HepG2 (cell line): ENCODE results near the gene KMT5C. TPM values are rescaled to one million over a fixed set of nuclear protein-coding genes. Genes with fewer than 3 reads are reported as not detected.

Experiments
- BRCA1 ChIP-seq: sonication (generic); formaldehyde crosslinking; IDR thresholded peaks from 2 replicates; pipeline ENCODE4 v1.4.0; 2020; ENCODE audit warnings: missing genetic modification reagents
- HNF4A ChIP-seq: sonication (generic); formaldehyde crosslinking; IDR thresholded peaks from 2 replicates; pipeline ENCODE4 v1.4.0; 2020; ENCODE audit warnings: missing genetic modification reagents
- HOXA7 ChIP-seq: sonication (generic); formaldehyde crosslinking; IDR thresholded peaks from 2 replicates; pipeline ENCODE4 v1.8.1; 2022; ENCODE audit warnings: mild to moderate bottlenecking, missing genetic modification reagents, moderate library complexity
- JUNB ChIP-seq: sonication (generic); formaldehyde crosslinking; IDR thresholded peaks from 2 replicates; pipeline ENCODE4 v1.8.0; 2022; ENCODE audit warnings: missing genetic modification reagents, mild to moderate bottlenecking, borderline replicate concordance
- KDM5A ChIP-seq: fragments of 200-600 bp; sonication (generic); IDR thresholded peaks from 2 replicates; pipeline ENCODE4 v1.7.0; 2018; ENCODE audit warnings: antibody characterized with exemption, mild to moderate bottlenecking, low read length, borderline replicate concordance
- MAFK ChIP-seq, 2 experiments: IDR thresholded peaks in 1 of 2; conservative IDR thresholded peaks in 1 of 2; 2 replicates each; pipeline ENCODE4 v1.6.1; 2011; ENCODE audit warnings: improper control_type of control experiment in 2 of 2, low read length in 2 of 2
- PHF20 ChIP-seq: sonication (generic); formaldehyde crosslinking; IDR thresholded peaks from 2 replicates; pipeline ENCODE4 v1.5.0; 2020; ENCODE audit warnings: mild to moderate bottlenecking, missing genetic modification reagents
- POLR2A ChIP-seq, 2 experiments: IDR thresholded peaks; 2 replicates each; pipeline ENCODE4 v1.6.1; 2011; ENCODE audit warnings: low read depth in 2 of 2, low read length in 2 of 2, mild to moderate bottlenecking in 1 of 2, moderate library complexity in 1 of 2; ENCODE audit not compliant: insufficient read depth in 1 of 2
- POLR2AphosphoS5 ChIP-seq: IDR thresholded peaks from 2 replicates; pipeline ENCODE4 v1.6.1; 2012; ENCODE audit warnings: low read depth, low read length
- RNF2 ChIP-seq: fragments of 450-650 bp; conservative IDR thresholded peaks from 2 replicates; pipeline ENCODE4 v1.6.1; 2016; ENCODE audit warnings: low read depth
- SMARCE1 ChIP-seq: fragments of 450-650 bp; IDR thresholded peaks from 2 replicates; pipeline ENCODE4 v1.6.1; 2017; ENCODE audit warnings: borderline replicate concordance
- TAF1 ChIP-seq: sonication (generic); formaldehyde crosslinking; IDR thresholded peaks from 2 replicates; pipeline ENCODE4 v1.4.0; 2020; ENCODE audit warnings: missing genetic modification reagents
- TEAD3 ChIP-seq: optimal IDR thresholded peaks from 2 replicates; pipeline ENCODE3; 2016; ENCODE audit warnings: borderline replicate concordance
- ZFX ChIP-seq: sonication (generic); formaldehyde crosslinking; IDR thresholded peaks from 2 replicates; pipeline ENCODE4 v1.4.0; 2020; ENCODE audit warnings: mild to moderate bottlenecking, low read depth, missing genetic modification reagents, moderate library complexity
- ZMYM3 ChIP-seq: sonication (generic); formaldehyde crosslinking; IDR thresholded peaks from 2 replicates; pipeline ENCODE4 v1.5.1; 2020; ENCODE audit warnings: mild to moderate bottlenecking, missing genetic modification reagents
- ZNF124 ChIP-seq: sonication (generic); formaldehyde crosslinking; IDR thresholded peaks from 2 replicates; pipeline ENCODE4 v1.4.0; 2020; ENCODE audit warnings: missing genetic modification reagents
- ZNF234 ChIP-seq: sonication (generic); formaldehyde crosslinking; conservative IDR thresholded peaks from 2 replicates; pipeline ENCODE4 v1.5.1; 2020; ENCODE audit warnings: mild to moderate bottlenecking, missing genetic modification reagents
- ZNF607 ChIP-seq: sonication (generic); formaldehyde crosslinking; IDR thresholded peaks from 2 replicates; pipeline ENCODE4 v1.5.1; 2020; ENCODE audit warnings: missing genetic modification reagents, mild to moderate bottlenecking, borderline replicate concordance
- ZNF674 ChIP-seq: sonication (generic); formaldehyde crosslinking; IDR thresholded peaks from 2 replicates; pipeline ENCODE4 v1.5.0; 2020; ENCODE audit warnings: low read depth, mild to moderate bottlenecking, missing genetic modification reagents
- ZNF816 ChIP-seq: sonication (generic); formaldehyde crosslinking; IDR thresholded peaks from 2 replicates; pipeline ENCODE4 v1.8.0; 2022; ENCODE audit warnings: missing genetic modification reagents, mild to moderate bottlenecking, borderline replicate concordance
- polyA plus RNA-seq, 8 experiments: library from polyadenylated mRNA; depleted of rRNA in 3 of 8; stranded (reverse) in 7 of 8; unstranded in 1 of 8; fragments of >200 nt; fragmentation: Illumina TruSeq in 4 of 8; extraction: Trizol in 4 of 8; gene quantifications; 2 replicates each; pipeline versions ENCODE4 v1.2.1 to v1.2.3, GENCODE V29; 2011 to 2016; ENCODE audit warnings: low read depth in 4 of 8, missing spikeins in 1 of 8, mixed read lengths in 1 of 8; ENCODE audit not compliant: insufficient read depth in 1 of 8
- total RNA-seq, 5 experiments: library from RNA; depleted of rRNA; stranded (reverse); fragments of >200 nt; fragmentation: Illumina TruSeq; extraction: Trizol; gene quantifications; 2 replicates each; pipeline ENCODE4 v1.2.3, GENCODE V29; 2016; ENCODE audit warnings: low read depth in 1 of 5
- TF ChIP-seq, protein P1 (sequence below): sonication (generic); formaldehyde crosslinking; IDR thresholded peaks from 2 replicates; pipeline ENCODE4 v1.5.1; 2020; ENCODE audit warnings: mild to moderate bottlenecking, missing genetic modification reagents, moderate library complexity
- TF ChIP-seq, protein P2 (sequence below): sonication (generic); formaldehyde crosslinking; IDR thresholded peaks from 2 replicates; pipeline ENCODE4 v1.4.0; 2020; ENCODE audit warnings: missing genetic modification reagents
- TF ChIP-seq, protein P3 (sequence below): sonication (generic); formaldehyde crosslinking; IDR thresholded peaks from 2 replicates; pipeline ENCODE4 v1.8.1; 2023; ENCODE audit warnings: mild to moderate bottlenecking, missing genetic modification reagents, borderline replicate concordance

KMT5C gene
- total and polyA plus RNA-seq, 2 of the 13 experiments (the other 11 are each of a cell fraction or from before 2014, with no cell fraction given), result 5.5 to 9.0 TPM

DNA sequence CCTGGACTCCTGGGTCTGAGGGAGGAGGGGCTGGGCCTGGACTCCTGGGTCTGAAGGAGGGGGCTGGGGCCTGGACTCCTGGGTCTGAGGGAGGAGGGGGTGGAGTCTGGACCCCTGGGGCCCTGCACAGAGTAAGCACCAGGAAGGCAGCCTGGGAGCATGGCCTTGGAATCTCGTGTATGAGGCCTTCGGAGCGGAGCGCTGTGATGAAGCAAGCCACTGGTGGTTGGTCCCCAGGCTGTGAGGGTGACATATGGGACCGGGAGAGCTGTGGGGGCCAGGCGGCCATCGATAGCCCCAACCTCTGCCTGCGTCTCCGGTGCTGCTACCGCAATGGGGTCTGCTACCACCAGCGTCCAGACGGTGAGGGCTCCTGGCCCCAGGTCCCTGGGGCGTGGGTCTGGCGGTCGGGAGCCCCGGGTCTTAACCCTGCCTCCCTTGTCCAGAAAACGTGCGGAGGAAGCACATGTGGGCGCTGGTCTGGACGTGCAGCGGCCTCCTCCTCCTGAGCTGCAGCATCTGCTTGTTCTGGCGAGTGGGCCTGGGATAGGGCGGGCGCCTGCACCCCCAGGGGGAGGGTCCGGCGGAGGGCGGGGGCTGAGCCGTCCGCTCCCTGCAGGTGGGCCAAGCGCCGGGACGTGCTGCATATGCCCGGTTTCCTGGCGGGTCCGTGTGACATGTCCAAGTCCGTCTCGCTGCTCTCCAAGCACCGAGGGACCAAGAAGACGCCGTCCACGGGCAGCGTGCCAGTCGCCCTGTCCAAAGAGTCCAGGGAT, 37.9 kb downstream of the KMT5C start (continued):
- TF ChIP-seq ZMYM3 (CRISPR knock-in tag), result no peak
- TF ChIP-seq HNF4A (CRISPR knock-in tag), result peak; percentile 30; the same call in 1 of the 2 replicates
- no peak for TF ChIP-seq HOXA7 (CRISPR knock-in tag)
- TF ChIP-seq RNF2, result no peak
- TF ChIP-seq, protein P1, sequence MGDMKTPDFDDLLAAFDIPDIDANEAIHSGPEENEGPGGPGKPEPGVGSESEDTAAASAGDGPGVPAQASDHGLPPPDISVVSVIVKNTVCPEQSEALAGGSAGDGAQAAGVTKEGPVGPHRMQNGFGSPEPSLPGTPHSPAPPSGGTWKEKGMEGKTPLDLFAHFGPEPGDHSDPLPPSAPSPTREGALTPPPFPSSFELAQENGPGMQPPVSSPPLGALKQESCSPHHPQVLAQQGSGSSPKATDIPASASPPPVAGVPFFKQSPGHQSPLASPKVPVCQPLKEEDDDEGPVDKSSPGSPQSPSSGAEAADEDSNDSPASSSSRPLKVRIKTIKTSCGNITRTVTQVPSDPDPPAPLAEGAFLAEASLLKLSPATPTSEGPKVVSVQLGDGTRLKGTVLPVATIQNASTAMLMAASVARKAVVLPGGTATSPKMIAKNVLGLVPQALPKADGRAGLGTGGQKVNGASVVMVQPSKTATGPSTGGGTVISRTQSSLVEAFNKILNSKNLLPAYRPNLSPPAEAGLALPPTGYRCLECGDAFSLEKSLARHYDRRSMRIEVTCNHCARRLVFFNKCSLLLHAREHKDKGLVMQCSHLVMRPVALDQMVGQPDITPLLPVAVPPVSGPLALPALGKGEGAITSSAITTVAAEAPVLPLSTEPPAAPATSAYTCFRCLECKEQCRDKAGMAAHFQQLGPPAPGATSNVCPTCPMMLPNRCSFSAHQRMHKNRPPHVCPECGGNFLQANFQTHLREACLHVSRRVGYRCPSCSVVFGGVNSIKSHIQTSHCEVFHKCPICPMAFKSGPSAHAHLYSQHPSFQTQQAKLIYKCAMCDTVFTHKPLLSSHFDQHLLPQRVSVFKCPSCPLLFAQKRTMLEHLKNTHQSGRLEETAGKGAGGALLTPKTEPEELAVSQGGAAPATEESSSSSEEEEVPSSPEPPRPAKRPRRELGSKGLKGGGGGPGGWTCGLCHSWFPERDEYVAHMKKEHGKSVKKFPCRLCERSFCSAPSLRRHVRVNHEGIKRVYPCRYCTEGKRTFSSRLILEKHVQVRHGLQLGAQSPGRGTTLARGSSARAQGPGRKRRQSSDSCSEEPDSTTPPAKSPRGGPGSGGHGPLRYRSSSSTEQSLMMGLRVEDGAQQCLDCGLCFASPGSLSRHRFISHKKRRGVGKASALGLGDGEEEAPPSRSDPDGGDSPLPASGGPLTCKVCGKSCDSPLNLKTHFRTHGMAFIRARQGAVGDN (CRISPR knock-in tag), result peak; percentile 80
- TF ChIP-seq JUNB (CRISPR knock-in tag), result no peak
- TF ChIP-seq, protein P2, sequence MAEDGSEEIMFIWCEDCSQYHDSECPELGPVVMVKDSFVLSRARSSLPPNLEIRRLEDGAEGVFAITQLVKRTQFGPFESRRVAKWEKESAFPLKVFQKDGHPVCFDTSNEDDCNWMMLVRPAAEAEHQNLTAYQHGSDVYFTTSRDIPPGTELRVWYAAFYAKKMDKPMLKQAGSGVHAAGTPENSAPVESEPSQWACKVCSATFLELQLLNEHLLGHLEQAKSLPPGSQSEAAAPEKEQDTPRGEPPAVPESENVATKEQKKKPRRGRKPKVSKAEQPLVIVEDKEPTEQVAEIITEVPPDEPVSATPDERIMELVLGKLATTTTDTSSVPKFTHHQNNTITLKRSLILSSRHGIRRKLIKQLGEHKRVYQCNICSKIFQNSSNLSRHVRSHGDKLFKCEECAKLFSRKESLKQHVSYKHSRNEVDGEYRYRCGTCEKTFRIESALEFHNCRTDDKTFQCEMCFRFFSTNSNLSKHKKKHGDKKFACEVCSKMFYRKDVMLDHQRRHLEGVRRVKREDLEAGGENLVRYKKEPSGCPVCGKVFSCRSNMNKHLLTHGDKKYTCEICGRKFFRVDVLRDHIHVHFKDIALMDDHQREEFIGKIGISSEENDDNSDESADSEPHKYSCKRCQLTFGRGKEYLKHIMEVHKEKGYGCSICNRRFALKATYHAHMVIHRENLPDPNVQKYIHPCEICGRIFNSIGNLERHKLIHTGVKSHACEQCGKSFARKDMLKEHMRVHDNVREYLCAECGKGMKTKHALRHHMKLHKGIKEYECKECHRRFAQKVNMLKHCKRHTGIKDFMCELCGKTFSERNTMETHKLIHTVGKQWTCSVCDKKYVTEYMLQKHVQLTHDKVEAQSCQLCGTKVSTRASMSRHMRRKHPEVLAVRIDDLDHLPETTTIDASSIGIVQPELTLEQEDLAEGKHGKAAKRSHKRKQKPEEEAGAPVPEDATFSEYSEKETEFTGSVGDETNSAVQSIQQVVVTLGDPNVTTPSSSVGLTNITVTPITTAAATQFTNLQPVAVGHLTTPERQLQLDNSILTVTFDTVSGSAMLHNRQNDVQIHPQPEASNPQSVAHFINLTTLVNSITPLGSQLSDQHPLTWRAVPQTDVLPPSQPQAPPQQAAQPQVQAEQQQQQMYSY (CRISPR knock-in tag), result peak; percentile 18; the same call in 1 of the 2 replicates
- TF ChIP-seq ZNF607 (CRISPR knock-in tag), result no peak
- peak; percentile 82 for TF ChIP-seq TEAD3 (CRISPR knock-in tag)
- no peak for TF ChIP-seq ZNF234 (CRISPR knock-in tag)
- no peak for TF ChIP-seq KDM5A
- TF ChIP-seq TAF1 (CRISPR knock-in tag), result 0 out of 2 replicates have a peak, but pooled peaks have one; percentile 14
- TF ChIP-seq ZNF674 (CRISPR knock-in tag), result no peak
- no peak for TF ChIP-seq PHF20 (CRISPR knock-in tag)
- peak; percentile 80 for TF ChIP-seq ZFX (CRISPR knock-in tag)
- no peak for TF ChIP-seq SMARCE1
- no peak for TF ChIP-seq ZNF816
- TF ChIP-seq, protein P3, sequence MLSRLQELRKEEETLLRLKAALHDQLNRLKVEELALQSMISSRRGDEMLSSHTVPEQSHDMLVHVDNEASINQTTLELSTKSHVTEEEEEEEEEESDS (CRISPR knock-in tag), result no peak
- TF ChIP-seq BRCA1 (CRISPR knock-in tag), result no peak
- TF ChIP-seq MAFK (conservative IDR thresholded peaks at IDR 0.05 in 1 of 2, IDR thresholded peaks at IDR 0.05 in 1 of 2; ENCODE audit: low read length in 2 of 2), result no peak
- peak in 1 of 2 experiments; percentile 45; a peak in 2 of 4 replicates for TF ChIP-seq POLR2A (IDR thresholded peaks at IDR 0.05; ENCODE audit: insufficient read depth in 1 of 2, low read depth in 2 of 2, low read length in 2 of 2)
- no peak for TF ChIP-seq ZNF124
- TF ChIP-seq POLR2AphosphoS5, result no peak
